WTC11 (cell line): Measurements from ENCODE around the gene TOB2. TPM values are rescaled to one million over a fixed set of nuclear protein-coding genes. Genes with fewer than 3 reads are reported as not detected.

Experiments
- AFF4 ChIP-seq: sonication (generic); formaldehyde crosslinking; IDR thresholded peaks from 2 replicates; pipeline ENCODE4 v1.8.1; 2023; ENCODE audit warnings: mild to moderate bottlenecking, missing genetic modification reagents, borderline replicate concordance
- CBFB ChIP-seq: sonication (generic); formaldehyde crosslinking; IDR thresholded peaks from 2 replicates; pipeline ENCODE4 v1.8.1; 2022; ENCODE audit warnings: mild to moderate bottlenecking, low read depth, missing genetic modification reagents
- CTCF ChIP-seq: fragments of 200-600 bp; IDR thresholded peaks from 2 replicates; pipeline ENCODE4 v1.8.0; 2022; ENCODE audit warnings: antibody characterized with exemption
- ESRRA ChIP-seq: sonication (generic); formaldehyde crosslinking; IDR thresholded peaks from 2 replicates; pipeline ENCODE4 v1.8.1; 2022; ENCODE audit warnings: mild to moderate bottlenecking, missing genetic modification reagents, borderline replicate concordance
- FOXK1 ChIP-seq: sonication (generic); formaldehyde crosslinking; IDR thresholded peaks from 2 replicates; pipeline ENCODE4 v1.8.0; 2022; ENCODE audit warnings: mild to moderate bottlenecking, moderate library complexity, missing genetic modification reagents
- FOXP4 ChIP-seq: sonication (generic); formaldehyde crosslinking; IDR thresholded peaks from 2 replicates; pipeline ENCODE4 v1.8.0; 2022; ENCODE audit warnings: mild to moderate bottlenecking, missing genetic modification reagents
- GABPB1 ChIP-seq: sonication (generic); formaldehyde crosslinking; IDR thresholded peaks from 2 replicates; pipeline ENCODE4 v1.8.1; 2023; ENCODE audit warnings: mild to moderate bottlenecking, missing genetic modification reagents
- HMGA2 ChIP-seq: fragments of 250-450 bp; sonication (Bioruptor Pico); IDR thresholded peaks from 2 replicates; pipeline ENCODE4 v1.4.0; 2021; ENCODE audit warnings: mild to moderate bottlenecking, moderate library complexity
- MLX ChIP-seq: sonication (generic); formaldehyde crosslinking; IDR thresholded peaks from 2 replicates; pipeline ENCODE4 v1.8.1; 2023; ENCODE audit warnings: mild to moderate bottlenecking, missing genetic modification reagents, moderate library complexity
- NFYB ChIP-seq: sonication (generic); formaldehyde crosslinking; conservative IDR thresholded peaks from 2 replicates; pipeline ENCODE4 v1.8.0; 2022; ENCODE audit warnings: low read depth, missing genetic modification reagents
- NR1H2 ChIP-seq: sonication (generic); formaldehyde crosslinking; IDR thresholded peaks from 2 replicates; pipeline ENCODE4 v1.9.0; 2021; ENCODE audit warnings: mild to moderate bottlenecking, moderate library complexity, missing genetic modification reagents
- OVOL2 ChIP-seq: fragments of 250-450 bp; sonication (Bioruptor Pico); IDR thresholded peaks from 2 replicates; pipeline ENCODE4 v1.9.0; 2021; ENCODE audit warnings: mild to moderate bottlenecking, borderline replicate concordance
- TCF7 ChIP-seq: sonication (generic); formaldehyde crosslinking; IDR thresholded peaks from 2 replicates; pipeline ENCODE4 v1.8.0; 2022; ENCODE audit warnings: mild to moderate bottlenecking, low read depth, missing genetic modification reagents, moderate library complexity
- TEAD1 ChIP-seq: sonication (generic); formaldehyde crosslinking; IDR thresholded peaks from 2 replicates; pipeline ENCODE4 v1.8.0; 2022; ENCODE audit warnings: mild to moderate bottlenecking, missing genetic modification reagents
- TEAD4 ChIP-seq: sonication (generic); formaldehyde crosslinking; IDR thresholded peaks from 2 replicates; pipeline ENCODE4 v1.8.0; 2022; ENCODE audit warnings: mild to moderate bottlenecking, missing genetic modification reagents
- ZNF317 ChIP-seq: sonication (generic); formaldehyde crosslinking; IDR thresholded peaks from 2 replicates; pipeline ENCODE4 v1.8.1; 2023; ENCODE audit warnings: low read depth, mild to moderate bottlenecking, moderate library complexity, missing genetic modification reagents, borderline replicate concordance
- ZNF532 ChIP-seq: fragments of 250-450 bp; sonication (Bioruptor Pico); IDR thresholded peaks from 2 replicates; pipeline ENCODE4 v1.9.0; 2021; ENCODE audit warnings: mild to moderate bottlenecking, borderline replicate concordance
- ZNF671 ChIP-seq: fragments of 250-450 bp; sonication (Bioruptor Pico); IDR thresholded peaks from 2 replicates; pipeline ENCODE4 v1.8.0; 2021; ENCODE audit warnings: mild to moderate bottlenecking
- ZSCAN18 ChIP-seq: fragments of 250-450 bp; sonication (Bioruptor Pico); IDR thresholded peaks from 2 replicates; pipeline ENCODE4 v2.1.2; 2022; ENCODE audit warnings: mild to moderate bottlenecking, moderate library complexity
- total RNA-seq: library from RNA; stranded (reverse); gene quantifications from 3 replicates; pipeline ENCODE4 v1.2.3, GENCODE V29; 2021
- TF ChIP-seq, protein P1 (sequence below): sonication (generic); formaldehyde crosslinking; IDR thresholded peaks from 2 replicates; pipeline ENCODE4 v1.8.0; 2023; ENCODE audit warnings: missing genetic modification reagents, mild to moderate bottlenecking, borderline replicate concordance

TOB2 gene
- total RNA-seq, 1 experiment from 2014 or later = 46.6 TPM

DNA sequence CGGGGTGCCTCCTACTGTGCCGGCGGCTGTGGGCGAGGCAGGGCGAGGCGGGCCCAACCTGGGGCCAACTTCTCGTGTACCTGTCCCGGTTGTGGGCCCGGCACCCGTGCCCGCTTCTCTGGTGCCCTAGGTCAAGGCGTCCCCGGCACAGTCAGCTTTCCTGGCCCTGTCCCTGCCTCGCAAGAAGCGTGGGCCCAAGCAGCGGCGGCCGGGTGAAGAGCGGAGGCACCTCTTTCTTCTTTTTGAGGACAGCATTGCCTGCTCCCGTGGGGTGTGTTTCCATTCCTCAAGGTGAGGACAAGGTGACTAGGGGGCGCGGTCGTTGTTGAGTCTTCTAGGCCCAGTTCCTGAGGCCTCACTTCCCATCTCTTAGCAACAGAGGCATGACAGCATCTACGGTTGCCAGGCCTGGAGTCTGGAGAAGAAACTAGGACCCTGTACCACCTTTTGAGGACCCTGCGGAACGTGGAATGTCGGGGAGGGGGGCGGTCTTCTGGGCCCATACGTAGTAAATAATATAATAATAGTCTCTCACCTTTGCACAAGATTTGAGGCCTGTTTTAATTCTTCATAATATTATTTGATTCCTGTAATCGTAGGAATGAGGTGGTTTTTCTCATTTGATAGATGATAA lies 22.7 kb upstream of the TOB2 start (continued):
- no peak for TF ChIP-seq CTCF
- no peak for TF ChIP-seq MLX
- no peak for TF ChIP-seq HMGA2
- TF ChIP-seq GABPB1 = no peak; the same call in 1 of the 2 replicates
- no peak for TF ChIP-seq NFYB (CRISPR knock-in tag)
- no peak for TF ChIP-seq TCF7 (CRISPR knock-in tag)
- 0 out of 2 replicates have a peak, but pooled peaks have one; percentile 26 for TF ChIP-seq TEAD4 (CRISPR knock-in tag)
- TF ChIP-seq NR1H2 = no peak
- no peak for TF ChIP-seq FOXP4 (CRISPR knock-in tag)
- TF ChIP-seq ESRRA = peak; percentile 89
- no peak for TF ChIP-seq ZNF532
- TF ChIP-seq CBFB = no peak
- no peak for TF ChIP-seq OVOL2
- no peak for TF ChIP-seq ZNF671 (CRISPR knock-in tag)
- no peak for TF ChIP-seq AFF4 (CRISPR knock-in tag)
- no peak; the same call in 1 of the 2 replicates for TF ChIP-seq TEAD1
- TF ChIP-seq FOXK1 (CRISPR knock-in tag) = peak; percentile 64; the same call in 1 of the 2 replicates
- TF ChIP-seq ZSCAN18 (CRISPR knock-in tag) = no peak
- no peak for TF ChIP-seq ZNF317 (CRISPR knock-in tag)
- TF ChIP-seq, protein P1, sequence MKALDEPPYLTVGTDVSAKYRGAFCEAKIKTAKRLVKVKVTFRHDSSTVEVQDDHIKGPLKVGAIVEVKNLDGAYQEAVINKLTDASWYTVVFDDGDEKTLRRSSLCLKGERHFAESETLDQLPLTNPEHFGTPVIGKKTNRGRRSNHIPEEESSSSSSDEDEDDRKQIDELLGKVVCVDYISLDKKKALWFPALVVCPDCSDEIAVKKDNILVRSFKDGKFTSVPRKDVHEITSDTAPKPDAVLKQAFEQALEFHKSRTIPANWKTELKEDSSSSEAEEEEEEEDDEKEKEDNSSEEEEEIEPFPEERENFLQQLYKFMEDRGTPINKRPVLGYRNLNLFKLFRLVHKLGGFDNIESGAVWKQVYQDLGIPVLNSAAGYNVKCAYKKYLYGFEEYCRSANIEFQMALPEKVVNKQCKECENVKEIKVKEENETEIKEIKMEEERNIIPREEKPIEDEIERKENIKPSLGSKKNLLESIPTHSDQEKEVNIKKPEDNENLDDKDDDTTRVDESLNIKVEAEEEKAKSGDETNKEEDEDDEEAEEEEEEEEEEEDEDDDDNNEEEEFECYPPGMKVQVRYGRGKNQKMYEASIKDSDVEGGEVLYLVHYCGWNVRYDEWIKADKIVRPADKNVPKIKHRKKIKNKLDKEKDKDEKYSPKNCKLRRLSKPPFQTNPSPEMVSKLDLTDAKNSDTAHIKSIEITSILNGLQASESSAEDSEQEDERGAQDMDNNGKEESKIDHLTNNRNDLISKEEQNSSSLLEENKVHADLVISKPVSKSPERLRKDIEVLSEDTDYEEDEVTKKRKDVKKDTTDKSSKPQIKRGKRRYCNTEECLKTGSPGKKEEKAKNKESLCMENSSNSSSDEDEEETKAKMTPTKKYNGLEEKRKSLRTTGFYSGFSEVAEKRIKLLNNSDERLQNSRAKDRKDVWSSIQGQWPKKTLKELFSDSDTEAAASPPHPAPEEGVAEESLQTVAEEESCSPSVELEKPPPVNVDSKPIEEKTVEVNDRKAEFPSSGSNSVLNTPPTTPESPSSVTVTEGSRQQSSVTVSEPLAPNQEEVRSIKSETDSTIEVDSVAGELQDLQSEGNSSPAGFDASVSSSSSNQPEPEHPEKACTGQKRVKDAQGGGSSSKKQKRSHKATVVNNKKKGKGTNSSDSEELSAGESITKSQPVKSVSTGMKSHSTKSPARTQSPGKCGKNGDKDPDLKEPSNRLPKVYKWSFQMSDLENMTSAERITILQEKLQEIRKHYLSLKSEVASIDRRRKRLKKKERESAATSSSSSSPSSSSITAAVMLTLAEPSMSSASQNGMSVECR (CRISPR knock-in tag) = peak; percentile 2; the same call in 1 of the 2 replicates
